ENCODE measurements around the gene AQP12A.
"Not testable (repeated sequence)": the region's sequence is repeated elsewhere in the genome, so short reads cannot be mapped to it uniquely, and the experiment has no call there.

Gene AQP12A

GRCh38 chr2:240687741-240688552, 3.7 kb upstream of the AQP12A start:
- no peak for DNase-seq (ENCODE audit: low spot score)

GRCh38 chr2:240688553-240688919, 3.1 kb upstream of the AQP12A start:
- DNase-seq (ENCODE audit: low spot score), result no peak

- DNase-seq (ENCODE audit: low spot score), result no peak
Measured at GRCh38 chr2:240689975-240690374, 1.7 kb upstream of the AQP12A start.

GRCh38 chr2:240690421-240691074, 1.1 kb upstream of the AQP12A start:
- not testable (repeated sequence) for DNase-seq (ENCODE audit: low spot score)

- DNase-seq (ENCODE audit: low spot score), result not testable (repeated sequence)
Measured at GRCh38 chr2:240691075-240691427, 615 bp upstream of the AQP12A start.

GRCh38 chr2:240692583-240693561, 1.2 kb downstream of the AQP12A start:
- not testable (repeated sequence) for DNase-seq (ENCODE audit: low spot score)

- DNase-seq (ENCODE audit: low spot score), result not testable (repeated sequence)
Measured at GRCh38 chr2:240694304-240694703, 2.6 kb downstream of the AQP12A start.

GRCh38 chr2:240695593-240695992, 3.9 kb downstream of the AQP12A start:
- DNase-seq (ENCODE audit: low spot score), result not testable (repeated sequence)

GRCh38 chr2:240696469-240696868, 4.8 kb downstream of the AQP12A start:
- not testable (repeated sequence) for DNase-seq (ENCODE audit: low spot score)

GRCh38 chr2:240698852-240699561, 7.3 kb downstream of the AQP12A start:
- not testable (repeated sequence) for DNase-seq (ENCODE audit: low spot score)

GRCh38 chr2:240699835-240700234, 8.2 kb downstream of the AQP12A start:
- not testable (repeated sequence) for DNase-seq (ENCODE audit: low spot score)

GRCh38 chr2:240700616-240701015, 8.9 kb downstream of the AQP12A start:
- not testable (repeated sequence) for DNase-seq (ENCODE audit: low spot score)

- DNase-seq (ENCODE audit: low spot score), result no peak
Measured at GRCh38 chr2:240701091-240701735, 9.5 kb downstream of the AQP12A start.

GRCh38 chr2:240701736-240702639, 10.3 kb downstream of the AQP12A start:
- no peak for DNase-seq (ENCODE audit: low spot score)

- DNase-seq (ENCODE audit: low spot score), result no peak
Measured at GRCh38 chr2:240702640-240703011, 11.0 kb downstream of the AQP12A start.

GRCh38 chr2:240703417-240704341, 12.0 kb downstream of the AQP12A start:
- no peak for DNase-seq (ENCODE audit: low spot score)

GRCh38 chr2:240704651-240705050, 13.0 kb downstream of the AQP12A start:
- DNase-seq (ENCODE audit: low spot score), result no peak

GRCh38 chr2:240705204-240705791, 13.6 kb downstream of the AQP12A start:
- no peak for DNase-seq (ENCODE audit: low spot score)
